HG02943 (cell line): ENCODE data around the gene HIPK4.
"Not testable (repeated sequence)": the region's sequence is repeated elsewhere in the genome, so short reads cannot be mapped to it uniquely, and the experiment has no call there.

Source experiments
- ATAC-seq: cut with Tn5 transposase; IDR thresholded peaks from one replicate; pipeline ENCODE4 v1.9.1; 2021; ENCODE audit warnings: mild to moderate bottlenecking, low read depth, moderate library complexity; ENCODE audit not compliant: unreplicated experiment

Gene HIPK4

DNA sequence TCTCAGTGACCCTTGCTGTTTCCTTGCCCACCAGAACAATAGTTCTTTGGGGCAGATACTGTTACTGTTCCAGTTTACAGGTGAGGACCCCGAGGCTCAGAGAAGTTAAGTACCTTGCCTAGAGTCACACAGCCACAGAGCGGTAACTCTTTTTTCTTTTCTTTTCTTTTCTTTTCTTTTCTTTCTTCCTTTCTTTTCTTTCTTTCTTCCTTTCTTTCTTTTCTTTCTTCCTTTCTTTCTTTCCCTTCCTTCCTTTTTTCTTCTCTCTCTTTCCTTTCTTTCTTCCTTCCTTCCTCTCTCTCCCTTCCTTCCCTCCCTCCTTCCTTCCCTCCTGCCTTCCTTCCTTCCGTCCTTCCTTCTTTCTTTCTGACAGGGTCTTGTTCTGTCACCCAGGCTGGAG lies 28.1 kb upstream of the HIPK4 start:
- no peak for ATAC-seq

GRCh38 chr19:40417643-40417981 lies 27.6 kb upstream of the HIPK4 start:
- no peak for ATAC-seq

GRCh38 chr19:40416918-40417642 lies 27.1 kb upstream of the HIPK4 start:
- no peak for ATAC-seq

- ATAC-seq = no peak
Observed at GRCh38 chr19:40415768-40416167, 25.8 kb upstream of the HIPK4 start.

GRCh38 chr19:40414542-40415535 lies 24.9 kb upstream of the HIPK4 start:
- no peak for ATAC-seq

GRCh38 chr19:40413291-40413845 lies 23.4 kb upstream of the HIPK4 start, which contains the start of gene PRX:
Gene PRX (minus strand): TSS chr19:40413378. CDS start chr19:40407932, 5,446 bp downstream.
- ATAC-seq = no peak

GRCh38 chr19:40412866-40413265 lies 22.9 kb upstream of the HIPK4 start:
- ATAC-seq = no peak

DNA sequence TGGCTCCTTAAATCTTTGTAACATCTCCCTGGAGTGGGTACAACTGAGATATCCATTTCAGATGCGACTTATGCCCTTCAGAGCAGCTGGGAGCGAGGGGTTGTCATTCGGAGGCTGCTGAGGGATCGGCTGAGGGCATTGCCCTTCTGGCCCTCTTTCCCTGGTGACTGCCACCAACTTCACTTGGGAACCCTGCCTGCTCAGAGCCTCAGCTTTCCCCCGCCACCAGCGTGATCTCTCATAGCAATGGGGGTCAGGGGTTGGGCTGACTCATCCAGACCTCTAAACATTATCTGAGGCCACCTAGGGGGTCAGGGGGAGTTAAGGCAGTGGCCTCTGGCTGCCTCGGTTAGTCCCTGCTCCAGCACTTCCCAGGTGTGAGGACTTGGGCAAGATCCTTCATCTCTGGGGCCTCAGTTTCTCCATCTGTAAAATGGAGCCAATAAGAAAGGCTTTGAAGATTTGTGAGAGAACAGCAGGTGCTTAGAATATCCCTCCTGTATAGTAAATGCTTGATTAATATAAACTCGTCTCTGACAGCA lies 22.0 kb upstream of the HIPK4 start:
- ATAC-seq = no peak

DNA sequence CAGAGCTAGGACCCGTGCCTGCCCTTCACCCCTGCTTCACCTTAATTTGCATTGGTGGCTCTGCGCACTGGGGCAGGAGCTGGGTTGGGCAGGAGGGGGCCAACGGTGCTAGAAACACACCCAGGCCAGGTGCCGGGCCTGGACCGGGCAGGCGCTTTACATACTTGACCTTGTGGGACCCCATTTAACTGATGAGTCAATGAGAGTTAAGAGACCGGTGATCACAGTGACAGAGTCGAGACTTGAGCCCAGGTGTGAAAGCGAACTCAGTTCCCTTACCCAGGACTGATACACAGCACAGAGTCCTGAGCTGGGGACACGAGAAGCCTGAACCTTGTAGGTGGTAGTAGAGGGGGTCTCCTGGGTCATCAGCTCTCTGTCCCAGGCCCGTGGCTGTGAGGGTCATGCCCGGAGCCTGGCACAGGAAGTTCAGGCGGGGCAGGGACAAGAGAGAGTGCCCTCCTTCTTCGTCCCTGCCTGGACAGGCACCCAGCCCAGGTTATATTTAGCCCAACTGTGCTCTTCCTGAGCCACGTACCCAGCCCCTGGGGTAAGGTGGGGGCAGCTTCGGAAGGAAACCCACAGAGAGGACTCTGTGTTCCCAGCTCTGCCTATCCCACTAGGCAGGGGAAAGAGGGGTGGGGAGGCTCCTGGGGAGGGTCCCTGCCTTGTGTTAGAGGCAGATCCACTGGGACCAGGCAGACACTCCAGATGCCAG lies 21.3 kb upstream of the HIPK4 start:
- ATAC-seq = no peak

DNA sequence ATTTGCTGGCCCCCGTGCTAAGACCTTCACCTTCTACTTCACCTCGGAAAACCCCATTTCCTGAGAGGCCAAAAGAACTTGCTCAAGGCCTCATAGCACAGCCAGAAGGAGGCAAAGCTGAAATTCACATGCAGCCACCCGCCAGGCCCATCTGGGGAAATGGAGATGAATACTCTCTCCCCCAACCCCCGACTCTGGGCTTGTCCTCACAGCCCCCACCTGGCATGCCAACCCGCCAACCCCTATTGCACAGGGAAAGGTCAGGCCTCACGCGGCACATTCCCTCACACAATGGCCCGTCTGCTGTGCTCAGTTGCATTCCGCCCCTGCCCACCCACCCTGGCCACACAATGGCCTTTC lies 20.0 kb upstream of the HIPK4 start:
- no peak for ATAC-seq

DNA sequence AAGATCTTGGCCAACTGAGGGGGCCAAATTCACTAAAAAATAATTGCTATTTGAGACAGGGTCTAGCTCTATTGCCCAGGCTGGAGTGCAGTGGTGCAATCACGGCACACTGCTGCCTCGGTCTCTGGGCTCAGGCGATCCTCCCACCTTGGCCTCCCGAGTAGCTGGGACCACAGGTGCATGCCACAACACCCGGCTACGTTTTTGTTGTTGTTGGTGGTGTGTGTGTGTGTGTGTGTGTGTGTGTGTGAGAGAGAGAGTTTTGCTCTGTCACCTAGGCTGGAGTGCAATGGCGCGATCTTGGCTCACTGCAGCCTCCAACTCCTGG lies 18.6 kb upstream of the HIPK4 start:
- ATAC-seq = not testable (repeated sequence)

DNA sequence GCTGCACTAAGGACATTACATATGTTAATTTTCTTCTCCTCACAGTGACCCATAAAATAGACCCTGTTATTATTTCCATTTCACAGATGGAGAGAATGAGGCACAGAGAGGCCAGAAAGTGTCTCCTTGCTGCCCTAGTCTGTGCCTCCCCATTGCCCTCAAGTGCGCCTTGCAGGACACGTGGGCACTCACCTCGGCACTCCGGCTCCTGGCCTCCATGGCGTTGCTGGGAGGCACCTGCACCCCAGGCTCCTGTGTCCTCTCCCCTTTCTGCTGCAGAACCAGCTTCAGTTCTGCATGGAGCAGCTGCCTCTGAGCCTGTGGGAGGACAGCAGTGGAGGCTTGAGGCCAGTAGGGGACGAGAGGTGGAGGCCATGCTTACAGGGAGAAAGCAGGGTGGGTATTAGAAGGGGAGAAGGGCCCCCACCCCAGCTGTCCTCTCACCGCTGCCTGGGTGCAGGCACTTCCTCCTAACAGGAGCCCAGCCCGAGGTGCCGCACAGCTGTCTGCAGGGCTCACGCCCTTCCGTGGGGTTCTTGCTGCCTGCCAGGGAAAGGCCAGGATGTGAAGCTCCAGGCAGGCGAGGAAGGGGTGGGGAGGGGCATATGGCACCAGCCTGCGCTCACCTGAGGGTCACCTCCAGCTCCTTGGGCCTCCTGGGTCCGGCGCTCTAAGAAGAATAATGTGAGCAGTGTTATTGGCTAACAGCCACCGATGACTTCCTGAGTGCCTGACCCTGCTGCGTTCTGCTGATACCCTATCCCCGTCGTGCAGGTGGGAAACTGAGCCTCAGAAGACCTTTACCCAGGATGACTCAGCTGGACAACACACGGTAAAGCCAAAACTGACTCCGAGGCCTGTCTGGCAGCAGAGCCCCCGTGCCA lies 18.0 kb upstream of the HIPK4 start:
- ATAC-seq = no peak

GRCh38 chr19:40403262-40403984 lies 13.4 kb upstream of the HIPK4 start:
- ATAC-seq = peak; percentile 55

DNA sequence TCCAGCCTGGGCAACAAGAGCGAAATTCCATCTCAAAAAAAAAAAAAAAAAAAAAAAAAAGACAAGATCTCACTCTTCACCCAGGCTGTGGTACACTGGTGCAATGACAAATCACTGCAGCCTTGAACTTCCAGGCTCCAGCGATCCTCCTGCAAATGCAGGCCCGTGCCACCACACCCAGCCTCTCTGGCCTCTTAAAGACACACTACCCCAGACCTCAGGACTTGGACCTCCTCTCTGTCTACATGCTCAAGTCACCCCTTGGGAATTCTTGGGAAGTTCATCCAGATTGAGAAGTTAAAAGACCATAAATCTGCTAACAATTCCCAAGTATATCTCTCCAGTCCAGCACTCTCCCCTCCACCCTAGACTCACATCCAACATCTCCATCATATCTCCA lies 10.6 kb upstream of the HIPK4 start:
- no peak for ATAC-seq

DNA sequence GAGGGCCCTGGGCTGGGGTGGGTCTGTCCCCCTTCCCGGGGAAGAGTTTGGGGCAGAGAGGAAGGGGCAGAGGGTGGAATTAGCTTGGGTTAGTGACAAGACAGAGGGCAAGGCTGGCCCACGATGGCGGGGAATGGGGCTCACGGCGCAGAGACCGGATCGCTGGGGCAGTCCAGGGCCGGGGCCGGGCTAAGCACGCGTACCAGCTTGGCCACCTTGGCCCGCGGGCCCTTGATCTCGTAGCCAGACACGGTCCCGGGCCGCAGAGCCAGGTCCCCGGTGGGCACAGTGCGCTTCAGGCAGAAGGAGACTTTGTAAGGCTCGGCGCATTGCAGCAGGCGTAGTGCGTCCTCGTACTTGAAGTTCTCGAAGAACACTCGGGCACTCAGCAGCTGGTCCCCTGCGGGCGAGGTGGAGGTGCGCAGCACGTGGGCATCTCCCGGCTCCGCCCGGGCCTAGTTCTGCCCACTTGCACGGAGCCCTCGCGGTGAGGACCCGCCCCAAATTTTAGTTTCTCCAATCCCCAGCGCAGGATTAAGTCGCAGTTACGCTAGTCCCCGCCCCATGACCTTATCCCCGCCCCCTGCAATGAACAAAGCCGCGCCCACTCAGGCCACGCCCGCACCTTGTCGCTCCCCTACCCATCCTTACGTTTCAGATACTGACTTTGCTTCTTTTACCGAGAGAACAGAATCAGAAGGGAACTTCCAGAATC lies 8.6 kb upstream of the HIPK4 start:
- ATAC-seq = no peak

- ATAC-seq = no peak
Observed at GRCh38 chr19:40397568-40397906, 7.6 kb upstream of the HIPK4 start.

GRCh38 chr19:40396886-40397567 lies 7.0 kb upstream of the HIPK4 start:
- no peak for ATAC-seq

DNA sequence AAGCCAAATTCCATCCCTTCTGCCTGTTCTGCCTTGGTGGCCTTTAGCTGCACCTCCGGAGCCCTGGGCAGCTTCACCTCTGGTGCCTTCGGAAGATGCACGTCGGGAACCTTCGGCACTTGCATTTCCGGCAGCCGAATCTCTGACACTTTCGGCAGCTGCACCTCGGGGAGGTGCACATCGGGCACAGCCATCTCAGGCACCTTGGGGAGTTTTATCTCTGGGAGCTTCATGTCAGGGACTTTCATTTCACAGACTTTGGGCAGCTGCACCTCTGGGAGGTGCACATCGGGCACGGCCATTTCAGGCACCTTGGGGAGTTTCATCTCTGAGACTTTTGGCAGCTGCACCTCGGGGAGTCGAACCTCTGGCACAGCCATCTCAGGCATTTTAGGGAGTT lies 6.0 kb upstream of the HIPK4 start:
- no peak for ATAC-seq
